Testis (tissue), 3 donors: ENCODE data around the gene NRP2. TPM values are rescaled to one million over a fixed set of nuclear protein-coding genes. Genes with fewer than 3 reads are reported as not detected.

ENCODE experiments used
- DNase-seq: peaks from one replicate; pipeline ENCODE4 v3.0.0-alpha.2; 2019
- H3K27ac ChIP-seq, 2 donors: fragments of 200-600 bp; sonication (generic); one replicate each; pipeline ENCODE4 v1.5.1; 2019
- H3K27me3 ChIP-seq: fragments of 200-600 bp; sonication (generic); one replicate; pipeline ENCODE4 v1.5.1; 2019
- H3K36me3 ChIP-seq: fragments of 200-600 bp; sonication (generic); one replicate; pipeline ENCODE4 v1.5.1; 2017; ENCODE audit warnings: low read depth; ENCODE audit errors: missing control alignments
- H3K4me1 ChIP-seq: fragments of 200-600 bp; sonication (generic); one replicate; pipeline ENCODE4 v1.5.1; 2019
- H3K4me3 ChIP-seq, 2 donors: fragments of 200-600 bp; sonication (generic); one replicate each; pipeline ENCODE4 v1.5.1; 2017 to 2019
- H3K9me3 ChIP-seq: fragments of 200-600 bp; sonication (generic); one replicate; pipeline ENCODE4 v1.5.1; 2017
- POLR2A ChIP-seq: fragments of 450-650 bp; IDR thresholded peaks from one replicate; pipeline ENCODE4 v1.6.1; 2017; ENCODE audit warnings: antibody characterized with exemption, mild to moderate bottlenecking, moderate library complexity
- WGBS, 2 donors: methylation state at CpG; one replicate each; pipeline ENCODE4 v1.1.5; 2018; 5-methylcytosine and 5-hydroxymethylcytosine counted together
- intact Hi-C: fragments of 100-400 bp; cut with DNase I; formaldehyde crosslinking; loops from one replicate; pipeline ENCODE4 v1.15.1; 2023; ENCODE audit warnings: low total_unique reads
- polyA plus RNA-seq: library from polyadenylated mRNA; stranded (reverse); fragments of 350-450 nt; fragmentation: Illumina TruSeq; extraction: RNeasy Lipid Tissue Mini Kit (QIAGEN cat#74804); gene quantifications from one replicate; pipeline ENCODE4 v1.2.3, GENCODE V29; 2014; ENCODE audit warnings: low read depth, low replicate concordance; ENCODE audit not compliant: insufficient read depth
- total RNA-seq, 2 donors: library from RNA; depleted of rRNA; stranded (reverse); fragments of >200 nt; gene quantifications; one replicate each; pipeline ENCODE4 v1.2.3, GENCODE V29; 2016
- TF ChIP-seq, protein P1 (sequence below), 3 experiments: fragments of 450-650 bp in 2 of 3; fragments of 200-600 bp in 1 of 3; sonication (generic) in 1 of 3; IDR thresholded peaks; one replicate each; pipeline ENCODE4 v1.5.1; 2016 to 2019; ENCODE audit warnings: antibody characterized with exemption in 3 of 3, mild to moderate bottlenecking in 2 of 3, moderate library complexity in 1 of 3

NRP2 gene
- total and polyA plus RNA-seq, 3 donors from 2014 or later = 6.3 to 10.6 (median 6.3) TPM

DNA sequence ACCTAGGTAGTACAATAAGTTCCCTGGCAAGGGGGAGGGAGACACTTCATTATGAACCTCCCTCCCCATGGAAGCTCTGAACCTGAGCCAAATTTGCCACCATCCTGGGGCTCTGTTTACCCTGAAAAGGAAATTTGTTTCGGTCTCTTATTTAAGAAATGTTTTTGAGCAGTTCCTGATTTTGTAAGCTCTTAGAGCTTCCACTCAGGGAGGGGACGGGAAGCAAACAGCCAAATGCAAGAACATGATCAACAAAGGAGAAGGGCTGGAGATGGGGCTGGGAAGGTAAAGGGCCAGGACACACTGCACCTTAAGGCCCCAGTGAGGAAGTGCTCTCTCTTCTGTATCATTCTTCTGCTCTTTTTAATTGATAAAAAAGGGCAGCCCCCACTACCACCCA is 117.9 kb downstream of the NRP2 start:
- H3K4me1 ChIP-seq = no peaks in the 10 kb centered on the region
- no peak overlapping the region for H3K4me3 ChIP-seq
- intact Hi-C loops = no loop called here
- no peaks in the 10 kb centered on the region for H3K27me3 ChIP-seq
- no peak overlapping the region for H3K27ac ChIP-seq
- TF ChIP-seq, protein P1, sequence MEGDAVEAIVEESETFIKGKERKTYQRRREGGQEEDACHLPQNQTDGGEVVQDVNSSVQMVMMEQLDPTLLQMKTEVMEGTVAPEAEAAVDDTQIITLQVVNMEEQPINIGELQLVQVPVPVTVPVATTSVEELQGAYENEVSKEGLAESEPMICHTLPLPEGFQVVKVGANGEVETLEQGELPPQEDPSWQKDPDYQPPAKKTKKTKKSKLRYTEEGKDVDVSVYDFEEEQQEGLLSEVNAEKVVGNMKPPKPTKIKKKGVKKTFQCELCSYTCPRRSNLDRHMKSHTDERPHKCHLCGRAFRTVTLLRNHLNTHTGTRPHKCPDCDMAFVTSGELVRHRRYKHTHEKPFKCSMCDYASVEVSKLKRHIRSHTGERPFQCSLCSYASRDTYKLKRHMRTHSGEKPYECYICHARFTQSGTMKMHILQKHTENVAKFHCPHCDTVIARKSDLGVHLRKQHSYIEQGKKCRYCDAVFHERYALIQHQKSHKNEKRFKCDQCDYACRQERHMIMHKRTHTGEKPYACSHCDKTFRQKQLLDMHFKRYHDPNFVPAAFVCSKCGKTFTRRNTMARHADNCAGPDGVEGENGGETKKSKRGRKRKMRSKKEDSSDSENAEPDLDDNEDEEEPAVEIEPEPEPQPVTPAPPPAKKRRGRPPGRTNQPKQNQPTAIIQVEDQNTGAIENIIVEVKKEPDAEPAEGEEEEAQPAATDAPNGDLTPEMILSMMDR (IDR thresholded peaks at IDR 0.05) = no peak
- TF ChIP-seq POLR2A = no peak
- DNase-seq = no peak
- H3K9me3 ChIP-seq = no peaks in the 10 kb centered on the region
- 72 to 87% methylated on average over 2 of the region's 2 CpGs for WGBS, 2 donors
- H3K36me3 ChIP-seq = no peaks in the 10 kb centered on the region

DNA sequence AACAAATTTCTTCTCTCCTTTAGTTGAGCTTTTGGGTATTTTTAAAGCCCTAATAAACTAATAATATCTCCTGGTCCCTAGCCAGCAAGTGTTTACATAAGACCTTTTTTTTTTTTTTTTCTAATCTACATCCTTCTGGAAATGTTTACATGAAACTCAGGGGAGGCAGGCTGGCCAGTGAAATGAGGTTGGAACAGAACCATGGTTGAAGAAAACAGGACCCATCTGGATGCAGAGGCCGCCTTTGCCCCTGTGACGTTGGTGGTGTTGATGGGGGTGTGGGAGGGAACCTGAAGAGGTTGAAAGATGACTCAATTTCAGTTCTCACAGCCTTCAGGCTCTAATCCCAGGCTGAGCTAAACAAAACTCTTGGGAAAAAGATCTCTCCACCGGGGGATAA is 118.5 kb downstream of the NRP2 start:
- Histone ChIP-seq H3K27me3 (no peaks in the 10 kb centered on the region), H3K36me3 (no peaks in the 10 kb centered on the region), H3K9me3 (no peaks in the 10 kb centered on the region), H3K4me1 (no peaks in the 10 kb centered on the region), H3K27ac (no peak overlapping the region), H3K4me3 (no peak overlapping the region)
- TF ChIP-seq POLR2A = no peak
- TF ChIP-seq, protein P1 (IDR thresholded peaks at IDR 0.05) = no peak
- 40 to 69% methylated on average over 2 to 3 of the region's 3 CpGs for WGBS, 2 donors
- intact Hi-C loops = no loop called here
- DNase-seq = no peak

DNA sequence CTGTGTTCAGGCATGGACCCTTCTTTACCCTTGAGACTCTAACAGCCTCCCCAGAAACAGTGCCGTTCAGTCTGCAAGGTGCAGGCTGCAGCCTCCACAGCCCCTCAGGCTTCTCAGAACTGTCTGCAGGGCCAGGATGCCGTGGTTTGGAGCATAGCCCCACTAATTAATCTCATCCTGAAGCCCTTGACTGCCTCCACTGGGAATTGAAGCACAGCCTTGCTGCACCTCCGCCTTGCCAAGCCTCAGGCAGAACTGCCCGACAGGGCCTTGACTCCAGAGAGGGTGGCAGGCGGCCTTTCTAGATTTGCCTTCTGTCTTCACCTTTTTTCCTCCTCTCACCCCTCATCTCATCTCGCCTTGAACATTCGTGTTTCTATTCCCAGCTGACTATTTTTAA is 119.8 kb downstream of the NRP2 start:
- H3K4me3 ChIP-seq = no peak overlapping the region
- no peaks in the 10 kb centered on the region for H3K9me3 ChIP-seq
- TF ChIP-seq, protein P1 (IDR thresholded peaks at IDR 0.05) = no peak
- no peak for TF ChIP-seq POLR2A
- WGBS, 2 donors = 80 to 87% methylated on average over 7 of the region's 7 CpGs
- no peak for DNase-seq
- H3K27me3 ChIP-seq = no peaks in the 10 kb centered on the region
- intact Hi-C loops = no loop called here
- H3K27ac ChIP-seq = no peak overlapping the region
- H3K36me3 ChIP-seq = no peaks in the 10 kb centered on the region
- no peaks in the 10 kb centered on the region for H3K4me1 ChIP-seq

DNA sequence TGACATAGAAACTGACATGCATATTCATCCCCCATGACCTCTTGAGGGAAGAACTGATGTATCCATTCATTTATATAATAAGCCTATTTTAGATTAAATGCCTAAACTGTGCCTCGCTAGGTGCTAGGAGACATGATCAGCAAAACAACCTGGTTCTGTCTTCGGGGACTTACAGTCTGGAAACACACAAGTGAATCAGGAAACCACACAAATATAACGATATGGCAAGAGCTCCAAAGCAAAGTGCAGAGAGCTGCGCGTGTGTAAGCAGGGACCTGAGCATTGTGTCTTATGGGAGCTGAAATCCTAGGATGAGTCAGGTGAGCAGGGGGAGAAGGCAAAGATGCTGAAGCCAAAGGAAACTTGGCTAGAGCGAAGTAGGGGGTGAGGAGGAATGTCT is 120.6 kb downstream of the NRP2 start:
- Histone ChIP-seq H3K4me1 (no peaks in the 10 kb centered on the region), H3K27me3 (no peaks in the 10 kb centered on the region), H3K27ac (no peak overlapping the region), H3K9me3 (no peaks in the 10 kb centered on the region), H3K36me3 (no peaks in the 10 kb centered on the region), H3K4me3 (no peak overlapping the region)
- DNase-seq = no peak
- intact Hi-C loops = no loop called here
- WGBS, 2 donors = 89% methylated on average over 6 of the region's 6 CpGs
- TF ChIP-seq, protein P1 (IDR thresholded peaks at IDR 0.05) = no peak
- TF ChIP-seq POLR2A = no peak

DNA sequence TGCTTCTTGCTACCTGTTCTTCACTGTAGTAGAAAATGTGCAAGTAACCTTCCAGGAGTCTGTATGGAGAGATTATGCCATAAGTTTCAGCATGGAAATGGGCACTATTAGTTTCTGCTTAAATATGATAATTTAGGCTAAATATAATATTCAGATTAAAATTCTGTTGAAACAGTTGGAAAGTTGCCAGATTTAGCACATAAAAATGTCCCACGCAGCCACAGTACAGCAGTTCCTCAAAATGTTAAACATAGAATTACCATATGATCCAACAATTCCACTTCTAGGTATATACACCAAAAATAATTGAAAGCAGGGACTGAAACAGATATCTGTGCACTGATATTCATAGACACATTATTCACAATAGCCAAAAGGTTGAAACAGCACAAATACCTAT is 121.2 kb downstream of the NRP2 start:
- DNase-seq = no peak
- TF ChIP-seq, protein P1 (IDR thresholded peaks at IDR 0.05) = no peak
- no peak for TF ChIP-seq POLR2A
- Histone ChIP-seq H3K9me3 (no peaks in the 10 kb centered on the region), H3K4me3 (no peak overlapping the region), H3K27ac (no peak overlapping the region), H3K4me1 (no peaks in the 10 kb centered on the region), H3K27me3 (no peaks in the 10 kb centered on the region), H3K36me3 (no peaks in the 10 kb centered on the region)
- intact Hi-C loops = no loop called here
- WGBS, 2 donors = 85 to 92% methylated on average over 1 of the region's 1 CpG
